ENCODE results near the gene ADAMTS12. TPM values are rescaled to one million over a fixed set of nuclear protein-coding genes. Genes with fewer than 3 reads are reported as not detected.

The ADAMTS12 gene
- total and polyA plus RNA-seq, 2 donors (not counting 1 experiment from before 2014, with no cell fraction given), result 10.7 to 44.8 TPM

DNA sequence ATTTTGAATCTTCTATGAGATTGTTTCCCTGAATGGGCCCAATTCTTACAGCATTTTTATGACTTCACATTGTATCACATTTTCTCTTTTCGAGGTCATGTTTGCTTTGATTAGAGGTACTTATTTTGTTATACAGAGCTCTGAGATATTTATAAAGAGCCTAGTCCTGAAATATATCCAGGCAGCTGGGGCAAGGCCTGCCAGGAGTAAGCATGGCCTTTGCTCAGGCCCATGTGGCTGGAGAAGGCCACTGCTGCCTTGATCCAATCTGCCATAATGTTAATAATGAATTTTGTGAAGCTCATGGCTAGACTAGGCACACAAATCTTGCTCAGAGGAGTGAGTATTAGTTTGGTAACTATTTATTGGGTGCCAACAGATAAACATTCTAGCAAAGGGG lies 355.0 kb downstream of the ADAMTS12 start:
- no peaks in the 10 kb centered on the region for H3K36me3 ChIP-seq (ENCODE audit: control insufficient read depth, insufficient read depth, low read length)
- no peak for DNase-seq (ENCODE audit: low read depth in 2 of 2)
- H3K27ac ChIP-seq (ENCODE audit: insufficient read depth, low read length), result no peak overlapping the region
- H3K4me2 ChIP-seq (ENCODE audit: extremely low read depth, insufficient read depth, low read length), result no peak overlapping the region
- H3K9me3 ChIP-seq (ENCODE audit: control insufficient read depth, insufficient read depth, low read depth, low read length), result no peaks in the 10 kb centered on the region
- H3K4me1 ChIP-seq (ENCODE audit: control insufficient read depth, extremely low read depth, insufficient read depth, low read length), result no peaks in the 10 kb centered on the region
- H3K79me2 ChIP-seq (ENCODE audit: control insufficient read depth, insufficient read depth, low read length), result no peaks in the 10 kb centered on the region
- TF ChIP-seq EZH2 (IDR thresholded peaks at IDR 0.05; ENCODE audit: low read length, missing control alignments), result no peak
- TF ChIP-seq, protein P1, sequence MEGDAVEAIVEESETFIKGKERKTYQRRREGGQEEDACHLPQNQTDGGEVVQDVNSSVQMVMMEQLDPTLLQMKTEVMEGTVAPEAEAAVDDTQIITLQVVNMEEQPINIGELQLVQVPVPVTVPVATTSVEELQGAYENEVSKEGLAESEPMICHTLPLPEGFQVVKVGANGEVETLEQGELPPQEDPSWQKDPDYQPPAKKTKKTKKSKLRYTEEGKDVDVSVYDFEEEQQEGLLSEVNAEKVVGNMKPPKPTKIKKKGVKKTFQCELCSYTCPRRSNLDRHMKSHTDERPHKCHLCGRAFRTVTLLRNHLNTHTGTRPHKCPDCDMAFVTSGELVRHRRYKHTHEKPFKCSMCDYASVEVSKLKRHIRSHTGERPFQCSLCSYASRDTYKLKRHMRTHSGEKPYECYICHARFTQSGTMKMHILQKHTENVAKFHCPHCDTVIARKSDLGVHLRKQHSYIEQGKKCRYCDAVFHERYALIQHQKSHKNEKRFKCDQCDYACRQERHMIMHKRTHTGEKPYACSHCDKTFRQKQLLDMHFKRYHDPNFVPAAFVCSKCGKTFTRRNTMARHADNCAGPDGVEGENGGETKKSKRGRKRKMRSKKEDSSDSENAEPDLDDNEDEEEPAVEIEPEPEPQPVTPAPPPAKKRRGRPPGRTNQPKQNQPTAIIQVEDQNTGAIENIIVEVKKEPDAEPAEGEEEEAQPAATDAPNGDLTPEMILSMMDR (conservative IDR thresholded peaks at IDR 0.05 in 1 of 2, IDR thresholded peaks at IDR 0.05 in 1 of 2; ENCODE audit: low read depth in 1 of 2, low read length in 2 of 2), result no peak
- no peak overlapping the region for H3K9ac ChIP-seq (ENCODE audit: insufficient read depth, low read length)
- no peaks in the 10 kb centered on the region for H4K20me1 ChIP-seq (ENCODE audit: control insufficient read depth, extremely low read depth, insufficient read depth, low read length)
- no peaks in the 10 kb centered on the region for H3K27me3 ChIP-seq (ENCODE audit: control insufficient read depth, insufficient read depth, low read length)
- no peak overlapping the region for H2AFZ ChIP-seq (ENCODE audit: low read length)
- no peak overlapping the region for H3K4me3 ChIP-seq (replicated peaks in 1 of 4; ENCODE audit: control extremely low read depth in 1 of 4, insufficient read depth in 1 of 4, low read depth in 3 of 4, low read length in 4 of 4)

DNA sequence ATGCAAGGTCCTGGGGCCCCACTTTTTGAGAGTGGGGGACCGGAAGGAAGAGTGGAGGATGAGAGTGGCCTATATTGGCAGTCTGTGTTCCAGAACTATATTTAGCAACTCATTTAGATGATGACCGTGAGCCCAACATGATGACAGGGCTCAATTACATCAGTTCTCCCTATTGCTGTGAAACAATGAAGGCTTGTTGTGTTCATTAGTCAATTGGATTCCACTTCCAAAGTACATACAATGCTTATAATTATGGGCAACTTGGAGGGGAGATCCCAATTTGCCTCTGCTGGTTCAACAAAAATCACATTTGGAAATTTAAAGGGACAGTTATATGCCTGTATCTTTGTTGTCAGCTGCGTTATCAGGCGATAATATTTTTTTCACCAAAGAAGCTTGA lies 360.0 kb downstream of the ADAMTS12 start:
- no peak for DNase-seq (ENCODE audit: low read depth in 2 of 2)
- Histone ChIP-seq H3K9ac (ENCODE audit: insufficient read depth, low read length) (no peak overlapping the region), H3K4me1 (ENCODE audit: control insufficient read depth, extremely low read depth, insufficient read depth, low read length) (no peaks in the 10 kb centered on the region), H4K20me1 (ENCODE audit: control insufficient read depth, extremely low read depth, insufficient read depth, low read length) (no peaks in the 10 kb centered on the region), H3K27me3 (ENCODE audit: control insufficient read depth, insufficient read depth, low read length) (no peaks in the 10 kb centered on the region), H3K79me2 (ENCODE audit: control insufficient read depth, insufficient read depth, low read length) (no peaks in the 10 kb centered on the region), H3K9me3 (ENCODE audit: control insufficient read depth, insufficient read depth, low read depth, low read length) (no peaks in the 10 kb centered on the region), H2AFZ (ENCODE audit: low read length) (no peak overlapping the region), H3K4me2 (ENCODE audit: extremely low read depth, insufficient read depth, low read length) (no peak overlapping the region), H3K4me3 (replicated peaks in 1 of 4; ENCODE audit: control extremely low read depth in 1 of 4, insufficient read depth in 1 of 4, low read depth in 3 of 4, low read length in 4 of 4) (no peak overlapping the region), H3K36me3 (ENCODE audit: control insufficient read depth, insufficient read depth, low read length) (no peaks in the 10 kb centered on the region), H3K27ac (ENCODE audit: insufficient read depth, low read length) (no peak overlapping the region)
- TF ChIP-seq, protein P1 (conservative IDR thresholded peaks at IDR 0.05 in 1 of 2, IDR thresholded peaks at IDR 0.05 in 1 of 2; ENCODE audit: low read depth in 1 of 2, low read length in 2 of 2), result no peak
- no peak for TF ChIP-seq EZH2 (IDR thresholded peaks at IDR 0.05; ENCODE audit: low read length, missing control alignments)

DNA sequence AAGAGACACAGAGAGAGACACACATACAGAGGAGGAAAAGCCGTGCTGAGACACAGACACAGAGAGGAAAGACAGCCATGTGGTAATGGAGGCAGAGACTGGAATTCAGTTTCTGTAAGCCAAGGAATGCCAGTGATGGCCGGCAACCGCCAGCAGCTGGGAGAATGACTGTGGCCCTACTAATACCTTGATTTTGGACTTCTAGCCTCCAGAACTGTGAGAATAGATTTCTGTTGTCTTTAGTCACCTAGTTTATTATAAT lies 360.8 kb downstream of the ADAMTS12 start:
- H3K9me3 ChIP-seq (ENCODE audit: control insufficient read depth, insufficient read depth, low read depth, low read length), result no peaks in the 10 kb centered on the region
- no peaks in the 10 kb centered on the region for H3K4me1 ChIP-seq (ENCODE audit: control insufficient read depth, extremely low read depth, insufficient read depth, low read length)
- H3K36me3 ChIP-seq (ENCODE audit: control insufficient read depth, insufficient read depth, low read length), result no peaks in the 10 kb centered on the region
- H2AFZ ChIP-seq (ENCODE audit: low read length), result no peak overlapping the region
- no peaks in the 10 kb centered on the region for H3K27me3 ChIP-seq (ENCODE audit: control insufficient read depth, insufficient read depth, low read length)
- H3K4me3 ChIP-seq (replicated peaks in 1 of 4; ENCODE audit: control extremely low read depth in 1 of 4, insufficient read depth in 1 of 4, low read depth in 3 of 4, low read length in 4 of 4), result no peak overlapping the region
- no peak for TF ChIP-seq EZH2 (IDR thresholded peaks at IDR 0.05; ENCODE audit: low read length, missing control alignments)
- TF ChIP-seq, protein P1 (conservative IDR thresholded peaks at IDR 0.05 in 1 of 2, IDR thresholded peaks at IDR 0.05 in 1 of 2; ENCODE audit: low read depth in 1 of 2, low read length in 2 of 2), result no peak
- H4K20me1 ChIP-seq (ENCODE audit: control insufficient read depth, extremely low read depth, insufficient read depth, low read length), result no peaks in the 10 kb centered on the region
- H3K27ac ChIP-seq (ENCODE audit: insufficient read depth, low read length), result no peak overlapping the region
- no peak overlapping the region for H3K9ac ChIP-seq (ENCODE audit: insufficient read depth, low read length)
- DNase-seq (ENCODE audit: low read depth in 2 of 2), result no peak
- H3K4me2 ChIP-seq (ENCODE audit: extremely low read depth, insufficient read depth, low read length), result no peak overlapping the region
- H3K79me2 ChIP-seq (ENCODE audit: control insufficient read depth, insufficient read depth, low read length), result no peaks in the 10 kb centered on the region
